ENCODE data around the gene ZNF536. TPM values are rescaled to one million over a fixed set of nuclear protein-coding genes. Genes with fewer than 3 reads are reported as not detected.

Gene ZNF536
- total and polyA plus RNA-seq, 2 donors (not counting 3 experiments of a cell fraction or from before 2014, with no cell fraction given), result not detected

DNA sequence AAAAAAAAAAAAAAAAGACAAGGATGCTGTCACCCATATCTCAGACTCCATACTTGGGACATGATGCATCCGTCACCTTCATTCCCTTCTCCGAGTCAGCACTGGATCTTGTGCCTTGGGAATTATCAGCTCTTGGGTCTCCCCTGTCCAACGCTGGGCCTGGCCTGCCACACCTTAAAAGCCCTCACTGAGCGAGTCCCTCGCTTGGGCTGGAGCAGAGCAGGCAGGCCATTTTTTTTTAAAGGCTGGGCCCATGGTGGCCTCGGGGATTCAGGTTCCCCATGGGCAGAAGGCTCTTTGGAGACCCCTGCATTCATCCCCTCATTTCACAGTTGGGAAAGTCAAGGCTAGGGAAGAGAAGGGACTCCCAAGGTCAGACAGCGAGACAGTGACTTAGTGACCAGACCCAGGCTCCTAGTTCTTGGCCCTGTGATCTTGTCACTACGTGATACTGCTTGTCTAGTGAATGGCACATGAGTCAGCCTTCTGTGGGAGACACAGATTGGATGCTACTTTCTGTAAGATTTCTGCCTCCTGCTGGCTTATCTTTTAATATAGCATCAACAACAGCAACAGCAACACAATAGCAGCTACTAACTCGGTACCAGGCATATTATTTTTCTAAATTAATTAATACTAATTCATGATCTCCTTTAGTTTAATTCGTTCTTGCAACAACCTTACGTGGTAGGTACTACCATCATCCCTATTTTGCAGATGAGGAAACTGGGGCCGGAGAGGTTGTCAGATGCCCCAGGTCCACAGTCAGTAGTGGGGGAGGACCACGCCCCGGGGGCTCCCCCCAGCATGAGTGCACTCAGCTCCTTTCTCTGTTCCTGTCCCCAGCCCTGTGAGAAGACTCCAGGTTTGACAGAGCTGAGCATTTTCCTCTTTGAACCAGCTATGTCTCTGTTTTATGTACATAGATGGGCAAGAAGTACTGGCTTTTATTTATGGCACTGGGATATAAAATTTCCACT, 27.4 kb upstream of the ZNF536 start:
- dilution Hi-C loops (cut with MboI; ENCODE audit: extremely low pct_ligation_motif_present, low sequenced_read_pairs) (no loop called here), intact Hi-C loops (cut with micrococcal nuclease) (no loop called here)
- no peak for DNase-seq (ENCODE audit: low read depth, low spot score)
- H3K4me2 ChIP-seq (ENCODE audit: insufficient read depth, low read length), result no peak overlapping the region
- H3K27ac ChIP-seq (ENCODE audit: insufficient read depth, low read depth, low read length), result no peak overlapping the region
- peaks cover under 1% of the 10 kb centered on the region for H3K9me3 ChIP-seq (replicated peaks; ENCODE audit: control insufficient read depth, insufficient read depth, low read length)
- H3K79me2 ChIP-seq (ENCODE audit: control insufficient read depth, insufficient read depth, low read length), result no peaks in the 10 kb centered on the region
- FAIRE-seq, result no peak
- no peaks in the 10 kb centered on the region for H3K36me3 ChIP-seq (ENCODE audit: control insufficient read depth in 2 of 2, extremely low read depth in 1 of 2, insufficient read depth in 2 of 2, low read length in 2 of 2)
- no peak overlapping the region for H3K4me3 ChIP-seq (replicated peaks in 1 of 3; ENCODE audit: insufficient read depth in 1 of 3, low read depth in 1 of 3, low read length in 3 of 3)
- no TSS peak for BruUV-seq (replicated peaks)
- TF ChIP-seq FOS (IDR thresholded peaks at IDR 0.05; ENCODE audit: borderline replicate concordance, insufficient read depth, low read length), result no peak
- TF ChIP-seq CTCF (IDR thresholded peaks at IDR 0.05; ENCODE audit: extremely low read depth in 1 of 2, insufficient read depth in 1 of 2, low read depth in 1 of 2, low read length in 2 of 2), result no peak
- TF ChIP-seq POLR2AphosphoS5 (IDR thresholded peaks at IDR 0.05; ENCODE audit: insufficient read depth, low read depth, low read length), result no peak
- TF ChIP-seq POLR2A (IDR thresholded peaks at IDR 0.05; ENCODE audit: low read depth, low read length), result no peak
- no peak for TF ChIP-seq MYC (IDR thresholded peaks at IDR 0.05; ENCODE audit: low read depth, low read length)
- TF ChIP-seq MAX (IDR thresholded peaks at IDR 0.05; ENCODE audit: insufficient read depth, insufficient read length), result no peak
- no peak for TF ChIP-seq GATA2 (IDR thresholded peaks at IDR 0.05; ENCODE audit: insufficient read depth, insufficient read length, low read depth, low read length)
- no peak for TF ChIP-seq EZH2 (IDR thresholded peaks at IDR 0.05; ENCODE audit: borderline replicate concordance, low read depth, low read length, severe bottlenecking)
- TF ChIP-seq JUN (IDR thresholded peaks at IDR 0.05; ENCODE audit: borderline replicate concordance, insufficient read depth, insufficient read length, low read depth), result no peak
- H3K9me1 ChIP-seq (replicated peaks; ENCODE audit: control insufficient read depth, extremely low read depth, insufficient read depth, low read length), result no peaks in the 10 kb centered on the region
- no peaks in the 10 kb centered on the region for H3K27me3 ChIP-seq (ENCODE audit: control insufficient read depth in 2 of 2, insufficient read depth in 2 of 2, low read length in 2 of 2)
- H2AFZ ChIP-seq (ENCODE audit: low read depth, low read length), result no peak overlapping the region
- ChIA-PET POLR2A (no interaction called here), CTCF (no interaction called here)
- no peak overlapping the region for H3K9ac ChIP-seq (replicated peaks; ENCODE audit: extremely low read depth, insufficient read depth, low read length)
- H3K4me1 ChIP-seq (ENCODE audit: control insufficient read depth, extremely low read depth, insufficient read depth, low read length), result no peaks in the 10 kb centered on the region
- no peaks in the 10 kb centered on the region for H4K20me1 ChIP-seq (replicated peaks; ENCODE audit: control insufficient read depth, extremely low read depth, insufficient read depth, low read length)
